ENCODE results near the gene GEMIN8. TPM values are rescaled to one million over a fixed set of nuclear protein-coding genes. Genes with fewer than 3 reads are reported as not detected.

GEMIN8 gene
- total RNA-seq, 2 experiments from 2014 or later, result 23.2 to 25.6 TPM

GRCh38 chrX:14010566-14010965, 19.1 kb downstream of the GEMIN8 start:
- Histone ChIP-seq H3K9me2 (ENCODE audit: insufficient read depth, low read length) (no peaks in the 10 kb centered on the region), H3K4me3 (ENCODE audit: low read depth, low read length, poor library complexity, severe bottlenecking) (no peak overlapping the region), H3K36me3 (ENCODE audit: insufficient read depth, low read length) (peaks cover 36% of the 10 kb centered on the region), H3K4me1 (ENCODE audit: insufficient read depth, low read length, poor library complexity, severe bottlenecking) (no peaks in the 10 kb centered on the region), H3K4me2 (ENCODE audit: low read length) (no peak overlapping the region), H3K27ac (ENCODE audit: low read depth, low read length, poor library complexity, severe bottlenecking) (no peak overlapping the region), H3K79me2 (ENCODE audit: insufficient read depth, low read depth, low read length) (no peaks in the 10 kb centered on the region), H3K9me3 (ENCODE audit: low read length) (no peaks in the 10 kb centered on the region), H4K20me1 (ENCODE audit: insufficient read depth, low read length) (no peaks in the 10 kb centered on the region), H2AFZ (ENCODE audit: low read length) (no peak overlapping the region)
- ChIA-PET CTCF (ENCODE audit: unreplicated experiment) (no interaction called here), POLR2A (no interaction called here)
- TF ChIP-seq EZH2phosphoT487 (IDR thresholded peaks at IDR 0.05; ENCODE audit: borderline replicate concordance, low read depth, low read length), result no peak
- TF ChIP-seq CTCF (conservative IDR thresholded peaks at IDR 0.05; ENCODE audit: low read length), result no peak
- no TSS peak for BruUV-seq (replicated peaks)
- DNase-seq (ENCODE audit: low spot score), result no peak
- intact Hi-C loops (cut with micrococcal nuclease; ENCODE audit: unreplicated experiment), result loop anchor here (10.0 kb wide), 1 partner anchor 1076 kb away; no protein-coding TSS in a partner anchor

GRCh38 chrX:14006540-14006939, 23.2 kb downstream of the GEMIN8 start:
- Histone ChIP-seq H3K79me2 (ENCODE audit: insufficient read depth, low read depth, low read length) (no peaks in the 10 kb centered on the region), H3K4me1 (ENCODE audit: insufficient read depth, low read length, poor library complexity, severe bottlenecking) (no peaks in the 10 kb centered on the region), H3K4me2 (ENCODE audit: low read length) (no peak overlapping the region), H3K9me2 (ENCODE audit: insufficient read depth, low read length) (no peaks in the 10 kb centered on the region), H3K4me3 (ENCODE audit: low read depth, low read length, poor library complexity, severe bottlenecking) (no peak overlapping the region), H2AFZ (ENCODE audit: low read length) (no peak overlapping the region), H4K20me1 (ENCODE audit: insufficient read depth, low read length) (no peaks in the 10 kb centered on the region), H3K9me3 (ENCODE audit: low read length) (no peaks in the 10 kb centered on the region), H3K27ac (ENCODE audit: low read depth, low read length, poor library complexity, severe bottlenecking) (no peak overlapping the region), H3K36me3 (ENCODE audit: insufficient read depth, low read length) (peaks cover 16% of the 10 kb centered on the region)
- no peak for DNase-seq (ENCODE audit: low spot score)
- TF ChIP-seq EZH2phosphoT487 (IDR thresholded peaks at IDR 0.05; ENCODE audit: borderline replicate concordance, low read depth, low read length), result no peak
- no peak for TF ChIP-seq CTCF (conservative IDR thresholded peaks at IDR 0.05; ENCODE audit: low read length)
- intact Hi-C loops (cut with micrococcal nuclease; ENCODE audit: unreplicated experiment), result no loop called here
- BruUV-seq (replicated peaks), result no TSS peak
- ChIA-PET CTCF (ENCODE audit: unreplicated experiment) (no interaction called here), POLR2A (interaction anchor here (0.6 kb wide), 1 partner anchor 381 kb away, joined by 3 read pairs; no protein-coding TSS in a partner anchor)

- Histone ChIP-seq H4K20me1 (ENCODE audit: insufficient read depth, low read length) (no peaks in the 10 kb centered on the region), H3K9me3 (ENCODE audit: low read length) (no peaks in the 10 kb centered on the region), H3K27ac (ENCODE audit: low read depth, low read length, poor library complexity, severe bottlenecking) (no peak overlapping the region), H2AFZ (ENCODE audit: low read length) (no peak overlapping the region), H3K79me2 (ENCODE audit: insufficient read depth, low read depth, low read length) (no peaks in the 10 kb centered on the region), H3K9me2 (ENCODE audit: insufficient read depth, low read length) (no peaks in the 10 kb centered on the region), H3K36me3 (ENCODE audit: insufficient read depth, low read length) (peaks cover 11% of the 10 kb centered on the region), H3K4me3 (ENCODE audit: low read depth, low read length, poor library complexity, severe bottlenecking) (no peak overlapping the region), H3K4me2 (ENCODE audit: low read length) (no peak overlapping the region), H3K4me1 (ENCODE audit: insufficient read depth, low read length, poor library complexity, severe bottlenecking) (no peaks in the 10 kb centered on the region)
- ChIA-PET POLR2A (no interaction called here), CTCF (ENCODE audit: unreplicated experiment) (no interaction called here)
- no peak for DNase-seq (ENCODE audit: low spot score)
- no peak for TF ChIP-seq EZH2phosphoT487 (IDR thresholded peaks at IDR 0.05; ENCODE audit: borderline replicate concordance, low read depth, low read length)
- no peak for TF ChIP-seq CTCF (conservative IDR thresholded peaks at IDR 0.05; ENCODE audit: low read length)
- intact Hi-C loops (cut with micrococcal nuclease; ENCODE audit: unreplicated experiment), result no loop called here
- no TSS peak for BruUV-seq (replicated peaks)
These were observed 25.7 kb downstream of the GEMIN8 start for GRCh38 chrX:14003876-14004425.

Data from OCI-LY7 (cell line).